Measurements from ENCODE around the gene MRC2. TPM values are rescaled to one million over a fixed set of nuclear protein-coding genes. Genes with fewer than 3 reads are reported as not detected.

Gene MRC2
- total RNA-seq, 3 donors from 2014 or later (not counting 1 experiment from before 2014, with no cell fraction given) = 0.23 to 0.54 (median 0.50) TPM

- no peak overlapping the region for H3K27ac ChIP-seq (ENCODE audit: low read length)
- WGBS (ENCODE audit: insufficient coverage) = 88% methylated on average over 7 of the region's 7 CpGs
- intact Hi-C loops (cut with micrococcal nuclease) = no loop called here
Observed at GRCh38 chr17:62735044-62735651, 107.7 kb downstream of the MRC2 start.

GRCh38 chr17:62737513-62737912, 110.0 kb downstream of the MRC2 start:
- H3K4me1 Mint-ChIP-seq = no peaks in the 10 kb centered on the region
- no peaks in the 10 kb centered on the region for H3K9me3 Mint-ChIP-seq
- H3K4me3 Mint-ChIP-seq = no peak overlapping the region
- no peak overlapping the region for H3K27ac Mint-ChIP-seq
- no peak overlapping the region for H3K27ac ChIP-seq (ENCODE audit: low read length)
- H3K4me1 ChIP-seq (ENCODE audit: control insufficient read depth, insufficient read depth, low read length) = no peaks in the 10 kb centered on the region
- H3K36me3 Mint-ChIP-seq = no peaks in the 10 kb centered on the region
- 75% methylated on average over 7 of the region's 8 CpGs for WGBS (ENCODE audit: insufficient coverage)
- H3K27me3 ChIP-seq (ENCODE audit: control insufficient read depth, insufficient read depth, low read length) = no peaks in the 10 kb centered on the region
- DNase-seq = no peak
- H3K4me3 ChIP-seq (ENCODE audit: low read length) = no peak overlapping the region
- no peak for ATAC-seq
- H3K36me3 ChIP-seq (ENCODE audit: control insufficient read depth, insufficient read depth, low read length) = no peaks in the 10 kb centered on the region
- no peaks in the 10 kb centered on the region for H3K27me3 Mint-ChIP-seq (ENCODE audit: low read depth in 2 of 2)
- intact Hi-C loops (cut with micrococcal nuclease) = no loop called here
- TF ChIP-seq CTCF (IDR thresholded peaks at IDR 0.05) = no peak
- no peaks in the 10 kb centered on the region for H3K9me3 ChIP-seq (ENCODE audit: control insufficient read depth, insufficient read depth, low read length)

More at GRCh38 chr17:62735044-62735651, 107.7 kb downstream of the MRC2 start:
- Histone ChIP-seq H3K9me3 (ENCODE audit: control insufficient read depth, insufficient read depth, low read length) (no peaks in the 10 kb centered on the region), H3K4me1 (ENCODE audit: control insufficient read depth, insufficient read depth, low read length) (no peaks in the 10 kb centered on the region), H3K4me3 (ENCODE audit: low read length) (no peak overlapping the region), H3K27me3 (ENCODE audit: control insufficient read depth, insufficient read depth, low read length) (no peaks in the 10 kb centered on the region), H3K36me3 (ENCODE audit: control insufficient read depth, insufficient read depth, low read length) (no peaks in the 10 kb centered on the region)
- Mint-ChIP-seq H3K27me3 (ENCODE audit: low read depth in 2 of 2) (no peaks in the 10 kb centered on the region), H3K4me1 (no peaks in the 10 kb centered on the region), H3K27ac (no peak overlapping the region), H3K4me3 (no peak overlapping the region), H3K36me3 (no peaks in the 10 kb centered on the region), H3K9me3 (no peaks in the 10 kb centered on the region)
- ATAC-seq = no peak
- DNase-seq = no peak
- TF ChIP-seq CTCF (IDR thresholded peaks at IDR 0.05) = no peak

- no peaks in the 10 kb centered on the region for H3K27me3 Mint-ChIP-seq (ENCODE audit: low read depth in 2 of 2)
- H3K36me3 ChIP-seq (ENCODE audit: control insufficient read depth, insufficient read depth, low read length) = no peaks in the 10 kb centered on the region
- no peak overlapping the region for H3K27ac Mint-ChIP-seq
- no peaks in the 10 kb centered on the region for H3K9me3 Mint-ChIP-seq
- no peak overlapping the region for H3K4me3 Mint-ChIP-seq
- no peak for TF ChIP-seq CTCF (IDR thresholded peaks at IDR 0.05)
- no peak for DNase-seq
- no peak overlapping the region for H3K4me3 ChIP-seq (ENCODE audit: low read length)
- intact Hi-C loops (cut with micrococcal nuclease) = no loop called here
- no peaks in the 10 kb centered on the region for H3K4me1 ChIP-seq (ENCODE audit: control insufficient read depth, insufficient read depth, low read length)
- no peaks in the 10 kb centered on the region for H3K4me1 Mint-ChIP-seq
- H3K9me3 ChIP-seq (ENCODE audit: control insufficient read depth, insufficient read depth, low read length) = no peaks in the 10 kb centered on the region
- 92% methylated on average over 7 of the region's 9 CpGs for WGBS (ENCODE audit: insufficient coverage)
- no peaks in the 10 kb centered on the region for H3K36me3 Mint-ChIP-seq
- no peak for ATAC-seq
- no peak overlapping the region for H3K27ac ChIP-seq (ENCODE audit: low read length)
- H3K27me3 ChIP-seq (ENCODE audit: control insufficient read depth, insufficient read depth, low read length) = no peaks in the 10 kb centered on the region
Observed at GRCh38 chr17:62738281-62738680, 110.8 kb downstream of the MRC2 start.

Measured in natural killer cell (primary cell).